ENCODE measurements around the gene KCTD17.

Gene KCTD17

DNA sequence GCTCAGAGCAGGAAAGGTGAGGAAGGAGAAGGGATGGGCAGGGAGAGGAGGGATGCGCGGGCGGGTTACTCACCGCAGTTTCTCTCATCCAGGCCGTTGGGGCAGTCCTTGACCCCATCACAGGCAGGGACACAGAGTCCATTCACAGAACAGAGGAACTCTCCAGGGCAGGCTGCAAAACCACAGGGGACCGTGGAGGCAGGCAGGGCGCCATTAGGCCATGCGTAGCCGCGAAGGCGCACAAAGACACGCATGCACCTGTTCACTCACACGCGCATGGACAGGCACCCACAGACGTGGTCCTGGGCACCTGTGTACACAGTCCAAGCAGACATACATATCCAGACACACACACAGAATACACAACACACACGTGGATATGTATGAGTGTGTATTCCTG lies 23.0 kb downstream of the KCTD17 start:
- Histone ChIP-seq H3K9me2 (replicated peaks; ENCODE audit: low read depth, low read length) (no peaks in the 10 kb centered on the region), H3K36me3 (ENCODE audit: insufficient read depth, low read length) (no peaks in the 10 kb centered on the region), H3K4me2 (ENCODE audit: low read depth, low read length, poor library complexity, severe bottlenecking) (no peak overlapping the region), H3K9ac (ENCODE audit: low read depth, low read length, poor library complexity, severe bottlenecking) (no peak overlapping the region), H3K4me1 (ENCODE audit: insufficient read depth, low read length, poor library complexity, severe bottlenecking) (peaks cover 13% of the 10 kb centered on the region), H4K20me1 (ENCODE audit: insufficient read depth, low read length, poor library complexity, severe bottlenecking) (no peaks in the 10 kb centered on the region), H3K79me2 (ENCODE audit: insufficient read depth, low read length) (no peaks in the 10 kb centered on the region), H3K4me3 (ENCODE audit: low read length, poor library complexity, severe bottlenecking) (no peak overlapping the region), H2AFZ (ENCODE audit: low read length) (no peak overlapping the region), H3K27me3 (ENCODE audit: insufficient read depth, low read length, poor library complexity, severe bottlenecking) (no peaks in the 10 kb centered on the region), H3F3A (ENCODE audit: low read depth) (no peaks in the 10 kb centered on the region), H3K9me3 (ENCODE audit: insufficient read depth, low read depth, low read length) (no peaks in the 10 kb centered on the region)
- TF ChIP-seq, protein P1, sequence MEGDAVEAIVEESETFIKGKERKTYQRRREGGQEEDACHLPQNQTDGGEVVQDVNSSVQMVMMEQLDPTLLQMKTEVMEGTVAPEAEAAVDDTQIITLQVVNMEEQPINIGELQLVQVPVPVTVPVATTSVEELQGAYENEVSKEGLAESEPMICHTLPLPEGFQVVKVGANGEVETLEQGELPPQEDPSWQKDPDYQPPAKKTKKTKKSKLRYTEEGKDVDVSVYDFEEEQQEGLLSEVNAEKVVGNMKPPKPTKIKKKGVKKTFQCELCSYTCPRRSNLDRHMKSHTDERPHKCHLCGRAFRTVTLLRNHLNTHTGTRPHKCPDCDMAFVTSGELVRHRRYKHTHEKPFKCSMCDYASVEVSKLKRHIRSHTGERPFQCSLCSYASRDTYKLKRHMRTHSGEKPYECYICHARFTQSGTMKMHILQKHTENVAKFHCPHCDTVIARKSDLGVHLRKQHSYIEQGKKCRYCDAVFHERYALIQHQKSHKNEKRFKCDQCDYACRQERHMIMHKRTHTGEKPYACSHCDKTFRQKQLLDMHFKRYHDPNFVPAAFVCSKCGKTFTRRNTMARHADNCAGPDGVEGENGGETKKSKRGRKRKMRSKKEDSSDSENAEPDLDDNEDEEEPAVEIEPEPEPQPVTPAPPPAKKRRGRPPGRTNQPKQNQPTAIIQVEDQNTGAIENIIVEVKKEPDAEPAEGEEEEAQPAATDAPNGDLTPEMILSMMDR (conservative IDR thresholded peaks at IDR 0.05; ENCODE audit: low read length): no peak
- no peak for TF ChIP-seq EZH2phosphoT487 (IDR thresholded peaks at IDR 0.05; ENCODE audit: borderline replicate concordance)

GRCh38 chr22:37075046-37075445 lies 23.5 kb downstream of the KCTD17 start:
- Histone ChIP-seq H3K36me3 (ENCODE audit: insufficient read depth, low read length) (no peaks in the 10 kb centered on the region), H3F3A (ENCODE audit: low read depth) (no peaks in the 10 kb centered on the region), H3K79me2 (ENCODE audit: insufficient read depth, low read length) (no peaks in the 10 kb centered on the region), H3K4me2 (ENCODE audit: low read depth, low read length, poor library complexity, severe bottlenecking) (no peak overlapping the region), H4K20me1 (ENCODE audit: insufficient read depth, low read length, poor library complexity, severe bottlenecking) (no peaks in the 10 kb centered on the region), H3K4me1 (ENCODE audit: insufficient read depth, low read length, poor library complexity, severe bottlenecking) (peaks cover 18% of the 10 kb centered on the region), H3K9ac (ENCODE audit: low read depth, low read length, poor library complexity, severe bottlenecking) (no peak overlapping the region), H3K9me3 (ENCODE audit: insufficient read depth, low read depth, low read length) (no peaks in the 10 kb centered on the region), H3K9me2 (replicated peaks; ENCODE audit: low read depth, low read length) (no peaks in the 10 kb centered on the region), H3K4me3 (ENCODE audit: low read length, poor library complexity, severe bottlenecking) (no peak overlapping the region), H2AFZ (ENCODE audit: low read length) (no peak overlapping the region), H3K27me3 (ENCODE audit: insufficient read depth, low read length, poor library complexity, severe bottlenecking) (no peaks in the 10 kb centered on the region)
- TF ChIP-seq, protein P1 (conservative IDR thresholded peaks at IDR 0.05; ENCODE audit: low read length): no peak
- no peak for TF ChIP-seq EZH2phosphoT487 (IDR thresholded peaks at IDR 0.05; ENCODE audit: borderline replicate concordance)

- Histone ChIP-seq H3K4me1 (ENCODE audit: insufficient read depth, low read length, poor library complexity, severe bottlenecking) (peaks cover 20% of the 10 kb centered on the region), H3F3A (ENCODE audit: low read depth) (no peaks in the 10 kb centered on the region)
Observed at GRCh38 chr22:37075822-37076433, 24.4 kb downstream of the KCTD17 start.

More at GRCh38 chr22:37075822-37076433, 24.4 kb downstream of the KCTD17 start:
- no peaks in the 10 kb centered on the region for H3K9me2 ChIP-seq (replicated peaks; ENCODE audit: low read depth, low read length)
- no peak overlapping the region for H3K4me2 ChIP-seq (ENCODE audit: low read depth, low read length, poor library complexity, severe bottlenecking)
- H3K36me3 ChIP-seq (ENCODE audit: insufficient read depth, low read length): no peaks in the 10 kb centered on the region
- no peak overlapping the region for H3K9ac ChIP-seq (ENCODE audit: low read depth, low read length, poor library complexity, severe bottlenecking)
- no peak overlapping the region for H3K4me3 ChIP-seq (ENCODE audit: low read length, poor library complexity, severe bottlenecking)
- TF ChIP-seq EZH2phosphoT487 (IDR thresholded peaks at IDR 0.05; ENCODE audit: borderline replicate concordance): no peak
- TF ChIP-seq, protein P1 (conservative IDR thresholded peaks at IDR 0.05; ENCODE audit: low read length): no peak
- H4K20me1 ChIP-seq (ENCODE audit: insufficient read depth, low read length, poor library complexity, severe bottlenecking): no peaks in the 10 kb centered on the region
- no peaks in the 10 kb centered on the region for H3K79me2 ChIP-seq (ENCODE audit: insufficient read depth, low read length)
- no peaks in the 10 kb centered on the region for H3K9me3 ChIP-seq (ENCODE audit: insufficient read depth, low read depth, low read length)
- no peak overlapping the region for H2AFZ ChIP-seq (ENCODE audit: low read length)
- no peaks in the 10 kb centered on the region for H3K27me3 ChIP-seq (ENCODE audit: insufficient read depth, low read length, poor library complexity, severe bottlenecking)

Data from Loucy (cell line).